Fibroblast of pulmonary artery (primary cell): Measurements from ENCODE around the gene KRTAP10-7.

Experiments
- DNase-seq: peaks from one replicate; pipeline ENCODE4 v3.0.0-alpha.2; 2010; ENCODE audit warnings: low read depth
- H3K4me3 ChIP-seq: replicated peaks from 2 replicates; pipeline ENCODE4 v1.5.1; 2011; ENCODE audit warnings: low read depth, mild to moderate bottlenecking, control low read depth, low read length, moderate library complexity
- TF ChIP-seq, protein P1 (sequence below): IDR thresholded peaks from 2 replicates; pipeline ENCODE4 v1.5.1; 2011; ENCODE audit warnings: mild to moderate bottlenecking, control low read depth, low read length, inconsistent platforms; ENCODE audit errors: missing control alignments

Gene KRTAP10-7

DNA sequence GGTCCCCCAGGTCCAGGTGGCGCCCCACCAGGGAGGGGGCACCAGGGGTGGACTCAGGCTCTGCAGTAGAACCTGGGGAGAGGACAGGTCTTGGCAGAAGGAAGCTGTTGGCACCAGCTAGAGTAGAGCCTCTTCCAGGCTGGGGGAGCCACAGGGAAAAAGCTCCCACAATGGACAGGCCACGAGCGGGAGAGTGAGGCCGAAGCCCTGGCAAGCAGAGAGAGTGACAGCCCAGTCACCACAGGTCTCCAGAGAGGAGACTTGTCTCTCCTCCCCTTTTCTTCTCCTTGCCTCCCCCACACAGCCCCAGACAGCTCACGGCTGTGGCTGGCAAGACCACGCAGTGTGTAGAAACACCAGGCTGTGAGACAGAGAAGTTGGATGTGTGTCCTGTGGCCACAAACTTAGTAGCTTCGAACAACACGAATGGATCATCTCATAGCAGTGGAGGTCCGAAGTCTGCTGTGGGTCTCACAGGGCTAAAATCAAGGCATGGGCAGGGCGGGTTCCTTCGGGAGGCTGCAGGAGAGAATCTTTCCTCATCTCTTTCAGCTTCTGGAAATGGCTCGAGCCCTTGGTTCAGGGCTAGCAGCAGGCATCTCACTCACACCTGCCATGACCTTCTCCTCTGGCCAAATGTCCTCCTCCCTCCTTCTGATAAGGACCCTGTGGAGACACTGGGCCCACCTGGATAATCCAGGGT, 50.7 kb downstream of the KRTAP10-7 start:
- DNase-seq: no peak
- no peak overlapping the region for H3K4me3 ChIP-seq
- TF ChIP-seq, protein P1, sequence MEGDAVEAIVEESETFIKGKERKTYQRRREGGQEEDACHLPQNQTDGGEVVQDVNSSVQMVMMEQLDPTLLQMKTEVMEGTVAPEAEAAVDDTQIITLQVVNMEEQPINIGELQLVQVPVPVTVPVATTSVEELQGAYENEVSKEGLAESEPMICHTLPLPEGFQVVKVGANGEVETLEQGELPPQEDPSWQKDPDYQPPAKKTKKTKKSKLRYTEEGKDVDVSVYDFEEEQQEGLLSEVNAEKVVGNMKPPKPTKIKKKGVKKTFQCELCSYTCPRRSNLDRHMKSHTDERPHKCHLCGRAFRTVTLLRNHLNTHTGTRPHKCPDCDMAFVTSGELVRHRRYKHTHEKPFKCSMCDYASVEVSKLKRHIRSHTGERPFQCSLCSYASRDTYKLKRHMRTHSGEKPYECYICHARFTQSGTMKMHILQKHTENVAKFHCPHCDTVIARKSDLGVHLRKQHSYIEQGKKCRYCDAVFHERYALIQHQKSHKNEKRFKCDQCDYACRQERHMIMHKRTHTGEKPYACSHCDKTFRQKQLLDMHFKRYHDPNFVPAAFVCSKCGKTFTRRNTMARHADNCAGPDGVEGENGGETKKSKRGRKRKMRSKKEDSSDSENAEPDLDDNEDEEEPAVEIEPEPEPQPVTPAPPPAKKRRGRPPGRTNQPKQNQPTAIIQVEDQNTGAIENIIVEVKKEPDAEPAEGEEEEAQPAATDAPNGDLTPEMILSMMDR: no peak
